ENCODE measurements around the gene FAM114A2.

The FAM114A2 gene

GRCh38 chr5:153952893-153953292 lies 85.8 kb downstream of the FAM114A2 start:
- H3K4me3 Mint-ChIP-seq, result no peak overlapping the region
- H3K27me3 Mint-ChIP-seq, result no peaks in the 10 kb centered on the region
- no peaks in the 10 kb centered on the region for H3K9me3 Mint-ChIP-seq
- no peak overlapping the region for H3K27ac Mint-ChIP-seq
- H3K36me3 Mint-ChIP-seq, result no peaks in the 10 kb centered on the region
- H3K4me1 Mint-ChIP-seq, result no peaks in the 10 kb centered on the region

- H3K27ac Mint-ChIP-seq, result no peak overlapping the region
- H3K27me3 Mint-ChIP-seq, result no peaks in the 10 kb centered on the region
- no peaks in the 10 kb centered on the region for H3K9me3 Mint-ChIP-seq
- H3K4me3 Mint-ChIP-seq, result no peak overlapping the region
- no peaks in the 10 kb centered on the region for H3K36me3 Mint-ChIP-seq
- H3K4me1 Mint-ChIP-seq, result no peaks in the 10 kb centered on the region
Measured at GRCh38 chr5:153952057-153952456, 86.7 kb downstream of the FAM114A2 start.

DNA sequence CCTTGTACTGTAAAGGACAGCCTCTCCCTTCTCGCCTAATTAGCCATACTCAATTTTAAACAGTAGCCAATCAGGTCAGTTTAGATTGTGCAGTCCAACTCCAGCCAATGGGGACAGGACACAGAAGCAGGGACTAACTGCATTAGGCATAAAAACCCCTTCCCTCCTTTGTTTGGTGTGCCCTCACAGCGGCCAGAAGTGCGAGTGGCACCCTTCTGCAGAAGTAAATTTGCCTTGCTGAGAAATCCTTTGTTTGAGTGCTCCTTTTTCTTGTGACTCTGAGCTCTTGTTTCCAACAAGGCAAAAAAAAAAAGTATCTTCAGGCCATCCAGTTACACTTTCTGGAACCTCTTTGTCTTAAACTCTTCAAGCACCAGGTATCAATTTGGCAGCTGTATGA lies 97.4 kb downstream of the FAM114A2 start:
- H3K4me3 Mint-ChIP-seq, result no peak overlapping the region
- peaks cover 12% of the 10 kb centered on the region for H3K27me3 Mint-ChIP-seq
- peaks cover 8% of the 10 kb centered on the region for H3K9me3 Mint-ChIP-seq
- H3K4me1 Mint-ChIP-seq, result no peaks in the 10 kb centered on the region
- no peak overlapping the region for H3K27ac Mint-ChIP-seq
- no peaks in the 10 kb centered on the region for H3K36me3 Mint-ChIP-seq

Measured in activated naive CD4-positive, alpha-beta T cell treated with anti-CD3 and anti-CD28 coated beads, Interleukin-2, amount 50 U/mL, for 24 hours (primary cell).